ENCODE data around the gene OTOG.

The OTOG gene

DNA sequence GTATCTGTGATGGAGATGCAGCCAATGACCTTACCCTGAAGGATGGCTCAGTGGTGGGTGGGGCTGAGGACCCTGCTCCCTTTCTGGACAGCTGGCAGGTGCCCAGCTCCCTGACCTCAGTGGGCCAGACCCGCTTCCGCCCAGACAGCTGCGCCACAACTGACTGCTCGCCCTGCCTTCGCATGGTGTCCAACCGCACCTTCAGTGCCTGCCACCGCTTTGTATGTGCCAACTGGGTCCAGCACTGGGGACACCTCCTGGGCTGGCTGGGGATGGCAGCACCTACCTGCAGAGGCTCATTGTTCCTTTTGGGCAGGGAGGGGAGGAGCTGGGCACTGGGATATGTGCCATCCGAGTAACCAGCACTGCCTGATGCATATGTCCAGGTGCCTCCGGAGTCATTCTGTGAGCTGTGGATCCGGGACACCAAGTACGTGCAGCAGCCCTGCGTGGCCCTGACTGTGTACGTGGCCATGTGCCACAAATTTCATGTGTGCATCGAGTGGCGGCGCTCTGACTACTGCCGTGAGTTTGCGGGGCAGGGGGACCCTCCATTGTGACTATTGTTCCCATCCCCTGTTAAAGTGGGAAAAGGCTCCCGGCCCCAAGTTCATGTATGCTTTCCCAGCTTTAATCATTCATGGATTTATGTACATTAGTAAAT lies 84.8 kb downstream of the OTOG start:
- H3K79me2 ChIP-seq (ENCODE audit: insufficient read depth, low read length), result no peaks in the 10 kb centered on the region
- TF ChIP-seq, protein P1, sequence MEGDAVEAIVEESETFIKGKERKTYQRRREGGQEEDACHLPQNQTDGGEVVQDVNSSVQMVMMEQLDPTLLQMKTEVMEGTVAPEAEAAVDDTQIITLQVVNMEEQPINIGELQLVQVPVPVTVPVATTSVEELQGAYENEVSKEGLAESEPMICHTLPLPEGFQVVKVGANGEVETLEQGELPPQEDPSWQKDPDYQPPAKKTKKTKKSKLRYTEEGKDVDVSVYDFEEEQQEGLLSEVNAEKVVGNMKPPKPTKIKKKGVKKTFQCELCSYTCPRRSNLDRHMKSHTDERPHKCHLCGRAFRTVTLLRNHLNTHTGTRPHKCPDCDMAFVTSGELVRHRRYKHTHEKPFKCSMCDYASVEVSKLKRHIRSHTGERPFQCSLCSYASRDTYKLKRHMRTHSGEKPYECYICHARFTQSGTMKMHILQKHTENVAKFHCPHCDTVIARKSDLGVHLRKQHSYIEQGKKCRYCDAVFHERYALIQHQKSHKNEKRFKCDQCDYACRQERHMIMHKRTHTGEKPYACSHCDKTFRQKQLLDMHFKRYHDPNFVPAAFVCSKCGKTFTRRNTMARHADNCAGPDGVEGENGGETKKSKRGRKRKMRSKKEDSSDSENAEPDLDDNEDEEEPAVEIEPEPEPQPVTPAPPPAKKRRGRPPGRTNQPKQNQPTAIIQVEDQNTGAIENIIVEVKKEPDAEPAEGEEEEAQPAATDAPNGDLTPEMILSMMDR (IDR thresholded peaks at IDR 0.05; ENCODE audit: insufficient read depth, low read length, poor library complexity, severe bottlenecking), result no peak
- no peak for TF ChIP-seq EZH2phosphoT487 (conservative IDR thresholded peaks at IDR 0.05; ENCODE audit: low read length)

GRCh38 chr11:17633279-17633986 lies 86.4 kb downstream of the OTOG start:
- TF ChIP-seq, protein P1 (IDR thresholded peaks at IDR 0.05; ENCODE audit: insufficient read depth, low read length, poor library complexity, severe bottlenecking), result no peak
- no peak for TF ChIP-seq EZH2phosphoT487 (conservative IDR thresholded peaks at IDR 0.05; ENCODE audit: low read length)
- no peak overlapping the region for H3K4me3 ChIP-seq (ENCODE audit: insufficient read depth, low read length, poor library complexity, severe bottlenecking)
- no peak overlapping the region for H3K9ac ChIP-seq (ENCODE audit: low read length)
- no peaks in the 10 kb centered on the region for H3K9me3 ChIP-seq (ENCODE audit: insufficient read depth, low read length)
- no peaks in the 10 kb centered on the region for H3K27me3 ChIP-seq (ENCODE audit: low read length)
- no peaks in the 10 kb centered on the region for H3F3A ChIP-seq (ENCODE audit: insufficient read depth)
- H3K79me2 ChIP-seq (ENCODE audit: insufficient read depth, low read length), result no peaks in the 10 kb centered on the region
- H3K9me2 ChIP-seq (replicated peaks; ENCODE audit: insufficient read depth, low read length), result no peaks in the 10 kb centered on the region
- no peak overlapping the region for H3K27ac ChIP-seq (ENCODE audit: low read depth, low read length)
- no peaks in the 10 kb centered on the region for H4K20me1 ChIP-seq (ENCODE audit: low read depth, low read length)
- no peak overlapping the region for H3K4me2 ChIP-seq (ENCODE audit: low read depth, low read length, poor library complexity, severe bottlenecking)
- H3K36me3 ChIP-seq (ENCODE audit: low read length), result no peaks in the 10 kb centered on the region
- H2AFZ ChIP-seq (ENCODE audit: low read depth, low read length, severe bottlenecking), result no peak overlapping the region

More for the DNA sequence above, 84.8 kb downstream of the OTOG start:
- Histone ChIP-seq H3K36me3 (ENCODE audit: low read length) (no peaks in the 10 kb centered on the region), H3K9me3 (ENCODE audit: insufficient read depth, low read length) (no peaks in the 10 kb centered on the region), H3K9me2 (replicated peaks; ENCODE audit: insufficient read depth, low read length) (no peaks in the 10 kb centered on the region), H3K4me3 (ENCODE audit: insufficient read depth, low read length, poor library complexity, severe bottlenecking) (no peak overlapping the region), H3K27ac (ENCODE audit: low read depth, low read length) (no peak overlapping the region), H3K4me2 (ENCODE audit: low read depth, low read length, poor library complexity, severe bottlenecking) (no peak overlapping the region), H3F3A (ENCODE audit: insufficient read depth) (no peaks in the 10 kb centered on the region), H3K9ac (ENCODE audit: low read length) (no peak overlapping the region), H2AFZ (ENCODE audit: low read depth, low read length, severe bottlenecking) (no peak overlapping the region), H3K27me3 (ENCODE audit: low read length) (no peaks in the 10 kb centered on the region), H4K20me1 (ENCODE audit: low read depth, low read length) (no peaks in the 10 kb centered on the region)

DNA sequence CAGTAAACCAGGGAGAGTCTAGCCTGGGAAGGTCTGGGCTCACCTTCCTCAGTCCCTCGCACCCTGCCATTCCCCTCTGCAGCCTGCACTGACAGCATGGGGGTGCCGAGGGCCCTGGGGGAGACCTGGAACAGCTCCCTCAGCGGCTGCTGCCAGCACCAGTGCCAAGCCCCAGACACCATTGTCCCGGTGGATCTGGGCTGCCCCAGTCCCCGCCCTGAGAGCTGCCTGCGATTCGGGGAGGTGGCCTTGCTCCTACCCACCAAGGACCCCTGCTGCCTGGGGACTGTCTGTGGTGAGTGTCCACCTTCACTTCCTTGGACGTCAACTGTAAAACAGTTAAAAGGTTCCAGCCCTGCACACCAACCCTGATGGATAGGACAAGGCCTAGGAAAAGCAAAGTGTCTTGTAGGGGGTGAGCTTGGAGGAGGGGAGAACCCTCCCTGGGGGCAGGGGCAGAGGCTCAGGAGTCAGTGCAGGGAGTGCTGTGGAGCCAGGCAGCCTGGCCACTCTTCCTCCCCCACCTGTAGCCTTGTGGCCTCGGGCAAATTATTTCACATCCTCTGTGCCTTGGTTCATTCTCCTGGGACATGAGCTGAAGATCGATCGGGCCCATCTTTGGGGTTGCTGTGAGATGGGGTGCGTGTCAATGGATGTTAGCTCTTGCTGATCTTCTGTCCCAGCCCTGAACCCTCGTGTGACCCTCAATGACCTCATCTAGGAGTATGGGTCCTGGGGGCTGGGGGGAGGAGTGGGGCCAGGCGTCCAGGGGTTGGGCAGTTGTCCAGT lies 87.1 kb downstream of the OTOG start:
- Histone ChIP-seq H3K79me2 (ENCODE audit: insufficient read depth, low read length) (no peaks in the 10 kb centered on the region), H3K4me2 (ENCODE audit: low read depth, low read length, poor library complexity, severe bottlenecking) (no peak overlapping the region), H3K27me3 (ENCODE audit: low read length) (no peaks in the 10 kb centered on the region), H3K9me2 (replicated peaks; ENCODE audit: insufficient read depth, low read length) (no peaks in the 10 kb centered on the region), H2AFZ (ENCODE audit: low read depth, low read length, severe bottlenecking) (no peak overlapping the region), H3K9ac (ENCODE audit: low read length) (no peak overlapping the region), H3K4me3 (ENCODE audit: insufficient read depth, low read length, poor library complexity, severe bottlenecking) (no peak overlapping the region), H3F3A (ENCODE audit: insufficient read depth) (no peaks in the 10 kb centered on the region), H3K27ac (ENCODE audit: low read depth, low read length) (no peak overlapping the region), H3K9me3 (ENCODE audit: insufficient read depth, low read length) (no peaks in the 10 kb centered on the region), H3K36me3 (ENCODE audit: low read length) (no peaks in the 10 kb centered on the region), H4K20me1 (ENCODE audit: low read depth, low read length) (no peaks in the 10 kb centered on the region)
- TF ChIP-seq, protein P1 (IDR thresholded peaks at IDR 0.05; ENCODE audit: insufficient read depth, low read length, poor library complexity, severe bottlenecking), result no peak
- TF ChIP-seq EZH2phosphoT487 (conservative IDR thresholded peaks at IDR 0.05; ENCODE audit: low read length), result no peak

Data from SU-DHL-6 (cell line).